ENCODE data around the gene NELFA.

The NELFA gene

GRCh38 chr4:1948892-1949436, 59.8 kb downstream of the NELFA start (continued):
- TF ChIP-seq ZBTB11 (tag by site-specific recombination; conservative IDR thresholded peaks at IDR 0.05; ENCODE audit: low read depth) (no peak), ZNF629 (tag by site-specific recombination; IDR thresholded peaks at IDR 0.05) (no peak), ZNF362 (tag by site-specific recombination; IDR thresholded peaks at IDR 0.05) (no peak), SP3 (tag by site-specific recombination; IDR thresholded peaks at IDR 0.05) (no peak), ZNF600 (tag by site-specific recombination; IDR thresholded peaks at IDR 0.05) (no peak), EGR2 (tag by site-specific recombination; IDR thresholded peaks at IDR 0.05; ENCODE audit: low read depth) (no peak), ZNF621 (tag by site-specific recombination; IDR thresholded peaks at IDR 0.05) (no peak)

GRCh38 chr4:1948232-1948631, 60.5 kb downstream of the NELFA start:
- no peaks in the 10 kb centered on the region for H3K9me3 ChIP-seq (ENCODE audit: control insufficient read depth, insufficient read depth, low read depth, low read length)
- H3K27ac ChIP-seq (ENCODE audit: extremely low read depth, low read depth, low read length): no peak overlapping the region
- ChIA-PET CTCF (no interaction called here), POLR2A (no interaction called here)
- H3K36me3 ChIP-seq (ENCODE audit: control insufficient read depth in 2 of 2, insufficient read depth in 1 of 2, low read length in 2 of 2): peaks cover 0 to 86% of the 10 kb centered on the region in 2 experiments; a peak in 1 of 3 replicates
- no peaks in the 10 kb centered on the region for H3K4me1 ChIP-seq (ENCODE audit: control insufficient read depth, insufficient read depth, low read length)
- TF ChIP-seq ZSCAN18 (tag by site-specific recombination; IDR thresholded peaks at IDR 0.05) (no peak), PRDM10 (tag by site-specific recombination; IDR thresholded peaks at IDR 0.05) (no peak), ZNF658 (tag by site-specific recombination; IDR thresholded peaks at IDR 0.05) (no peak), ZNF350 (tag by site-specific recombination; IDR thresholded peaks at IDR 0.05) (no peak), ZBTB21 (tag by site-specific recombination; IDR thresholded peaks at IDR 0.05) (no peak), ZSCAN23 (tag by site-specific recombination; IDR thresholded peaks at IDR 0.05) (no peak), ZNF354C (tag by site-specific recombination; IDR thresholded peaks at IDR 0.05; ENCODE audit: borderline replicate concordance, low read depth) (no peak)
- no peak overlapping the region for H3K4me3 ChIP-seq (ENCODE audit: low read depth, low read length)

Measured in HEK293 (cell line).